ENCODE results near the gene SIGLEC11. TPM values are rescaled to one million over a fixed set of nuclear protein-coding genes. Genes with fewer than 3 reads are reported as not detected.

SIGLEC11 gene
- polyA plus RNA-seq, 3 donors, result 0.28 to 2.2 (median 0.67) TPM

DNA sequence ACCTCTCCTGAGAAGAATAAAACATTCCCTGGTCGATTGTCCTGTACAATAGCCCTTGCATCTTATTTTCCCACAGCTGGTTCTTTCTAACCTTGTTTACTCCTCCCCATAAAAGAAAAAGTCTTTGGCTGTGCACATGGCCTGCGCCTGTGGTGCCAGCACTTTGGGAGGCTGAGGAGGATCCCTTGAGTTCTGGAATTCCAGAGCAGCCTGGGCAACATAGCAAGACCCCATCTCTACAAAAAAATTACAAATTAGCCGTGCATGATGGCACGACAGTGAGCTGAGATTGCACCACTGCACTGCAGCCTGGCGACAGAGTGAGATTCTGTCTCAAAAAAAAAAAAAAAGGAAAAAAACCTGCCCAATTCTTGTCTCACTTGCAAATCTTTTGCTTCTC is 24.4 kb downstream of the SIGLEC11 start:
- H3K27ac Mint-ChIP-seq, result no peak overlapping the region

DNA sequence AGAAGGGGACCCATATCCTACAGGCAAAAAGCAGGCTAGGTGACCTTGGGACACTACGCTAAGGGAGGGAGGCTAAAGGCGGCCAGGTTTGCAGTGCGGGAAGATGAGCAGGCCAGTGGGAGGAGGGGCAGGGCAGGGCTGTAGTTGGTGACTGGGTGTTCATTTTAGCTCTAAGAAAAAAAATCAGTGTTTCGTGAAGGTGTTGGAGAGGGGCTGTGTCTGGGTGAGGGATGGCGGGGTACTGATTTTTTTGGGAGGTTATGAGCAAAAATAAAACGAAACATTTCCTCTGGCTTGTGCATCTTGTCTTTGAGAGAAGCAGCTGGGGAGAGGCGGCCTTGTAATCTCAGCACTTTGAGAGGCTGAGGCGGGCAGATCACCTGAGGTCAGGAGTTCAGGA is 27.3 kb downstream of the SIGLEC11 start:
- Histone ChIP-seq H4K20me1 (ENCODE audit: insufficient read depth, low read length) (peaks cover 33% of the 10 kb centered on the region), H3K79me2 (ENCODE audit: insufficient read depth, low read length) (no peaks in the 10 kb centered on the region), H3K9ac (ENCODE audit: insufficient read depth, low read length, poor library complexity, severe bottlenecking) (no peak overlapping the region), H3K27me3 (ENCODE audit: control insufficient read depth in 2 of 2, insufficient read depth in 2 of 2, low read length in 2 of 2) (no peaks in the 10 kb centered on the region), H3K4me2 (replicated peaks; ENCODE audit: extremely low read depth, low read length, poor library complexity, severe bottlenecking) (no peak overlapping the region), H3K36me3 (replicated peaks in 1 of 2; ENCODE audit: control insufficient read depth in 1 of 2, insufficient read depth in 2 of 2, low read length in 2 of 2) (peaks cover 3 to 22% of the 10 kb centered on the region in 2 donors), H3K27ac (ENCODE audit: low read depth in 1 of 2, low read length in 2 of 2) (no peak overlapping the region), H3K4me1 (ENCODE audit: control insufficient read depth in 1 of 2, insufficient read depth in 2 of 2, low read length in 2 of 2) (peaks cover 24 to 38% of the 10 kb centered on the region in 2 donors), H3K4me3 (replicated peaks in 1 of 3; ENCODE audit: low read depth in 2 of 3, low read length in 3 of 3) (no peak overlapping the region), H3K9me3 (replicated peaks in 1 of 2; ENCODE audit: control insufficient read depth in 1 of 2, insufficient read depth in 1 of 2, low read length in 2 of 2) (no peaks in the 10 kb centered on the region), H2AFZ (ENCODE audit: insufficient read depth, low read depth, low read length, poor library complexity, severe bottlenecking) (no peak overlapping the region)
- Mint-ChIP-seq H3K4me1 (peaks cover 33% of the 10 kb centered on the region), H3K27ac (no peak overlapping the region), H3K36me3 (peaks cover 16 to 20% of the 10 kb centered on the region in 2 donors), H3K4me3 (no peak overlapping the region), H3K9me3 (peaks cover 0 to 4% (median 0%) of the 10 kb centered on the region in 7 donors), H3K27me3 (ENCODE audit: low read depth in 3 of 3) (peaks cover 6 to 16% (median 12%) of the 10 kb centered on the region in 3 donors)
- TF ChIP-seq, protein P1, sequence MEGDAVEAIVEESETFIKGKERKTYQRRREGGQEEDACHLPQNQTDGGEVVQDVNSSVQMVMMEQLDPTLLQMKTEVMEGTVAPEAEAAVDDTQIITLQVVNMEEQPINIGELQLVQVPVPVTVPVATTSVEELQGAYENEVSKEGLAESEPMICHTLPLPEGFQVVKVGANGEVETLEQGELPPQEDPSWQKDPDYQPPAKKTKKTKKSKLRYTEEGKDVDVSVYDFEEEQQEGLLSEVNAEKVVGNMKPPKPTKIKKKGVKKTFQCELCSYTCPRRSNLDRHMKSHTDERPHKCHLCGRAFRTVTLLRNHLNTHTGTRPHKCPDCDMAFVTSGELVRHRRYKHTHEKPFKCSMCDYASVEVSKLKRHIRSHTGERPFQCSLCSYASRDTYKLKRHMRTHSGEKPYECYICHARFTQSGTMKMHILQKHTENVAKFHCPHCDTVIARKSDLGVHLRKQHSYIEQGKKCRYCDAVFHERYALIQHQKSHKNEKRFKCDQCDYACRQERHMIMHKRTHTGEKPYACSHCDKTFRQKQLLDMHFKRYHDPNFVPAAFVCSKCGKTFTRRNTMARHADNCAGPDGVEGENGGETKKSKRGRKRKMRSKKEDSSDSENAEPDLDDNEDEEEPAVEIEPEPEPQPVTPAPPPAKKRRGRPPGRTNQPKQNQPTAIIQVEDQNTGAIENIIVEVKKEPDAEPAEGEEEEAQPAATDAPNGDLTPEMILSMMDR (IDR thresholded peaks at IDR 0.05), result no peak
- intact Hi-C loops (cut with micrococcal nuclease), result no loop called here
- DNase-seq, result no peak
- 87% methylated on average over 6 of the region's 8 CpGs for WGBS (ENCODE audit: insufficient coverage)

More for the DNA sequence above, 24.4 kb downstream of the SIGLEC11 start:
- DNase-seq, result no peak
- H3K9ac ChIP-seq (ENCODE audit: insufficient read depth, low read length, poor library complexity, severe bottlenecking), result no peak overlapping the region
- Mint-ChIP-seq H3K27me3 (ENCODE audit: low read depth in 3 of 3) (peaks cover 5 to 16% (median 7%) of the 10 kb centered on the region in 3 donors), H3K4me1 (peaks cover 18% of the 10 kb centered on the region), H3K4me3 (peak overlapping the region in 1 of 2 donors; percentile 13), H3K36me3 (peaks cover 12 to 15% of the 10 kb centered on the region in 2 donors), H3K9me3 (peaks cover 0 to 4% (median 0%) of the 10 kb centered on the region in 7 donors)
- peaks cover 14 to 16% of the 10 kb centered on the region in 2 donors for H3K4me1 ChIP-seq (ENCODE audit: control insufficient read depth in 1 of 2, insufficient read depth in 2 of 2, low read length in 2 of 2)
- no peaks in the 10 kb centered on the region for H3K9me3 ChIP-seq (replicated peaks in 1 of 2; ENCODE audit: control insufficient read depth in 1 of 2, insufficient read depth in 1 of 2, low read length in 2 of 2)
- H3K27me3 ChIP-seq (ENCODE audit: control insufficient read depth in 2 of 2, insufficient read depth in 2 of 2, low read length in 2 of 2), result no peaks in the 10 kb centered on the region
- no peak overlapping the region for H3K4me3 ChIP-seq (replicated peaks in 1 of 3; ENCODE audit: low read depth in 2 of 3, low read length in 3 of 3)
- H2AFZ ChIP-seq (ENCODE audit: insufficient read depth, low read depth, low read length, poor library complexity, severe bottlenecking), result no peak overlapping the region
- WGBS (ENCODE audit: insufficient coverage), result 80% methylated on average over 3 of the region's 5 CpGs
- H3K27ac ChIP-seq (ENCODE audit: low read depth in 1 of 2, low read length in 2 of 2), result no peak overlapping the region
- intact Hi-C loops (cut with micrococcal nuclease), result no loop called here
- TF ChIP-seq, protein P1 (IDR thresholded peaks at IDR 0.05), result no peak
- H4K20me1 ChIP-seq (ENCODE audit: insufficient read depth, low read length), result peaks cover 18% of the 10 kb centered on the region
- H3K36me3 ChIP-seq (replicated peaks in 1 of 2; ENCODE audit: control insufficient read depth in 1 of 2, insufficient read depth in 2 of 2, low read length in 2 of 2), result peaks cover 0 to 13% of the 10 kb centered on the region in 2 donors
- no peaks in the 10 kb centered on the region for H3K79me2 ChIP-seq (ENCODE audit: insufficient read depth, low read length)
- H3K4me2 ChIP-seq (replicated peaks; ENCODE audit: extremely low read depth, low read length, poor library complexity, severe bottlenecking), result no peak overlapping the region

All from CD14-positive monocyte (primary cell).